Muscle of leg (tissue), 11 donors: Measurements from ENCODE around the gene SERTAD2. TPM values are rescaled to one million over a fixed set of nuclear protein-coding genes. Genes with fewer than 3 reads are reported as not detected.

Experiments
- DNase-seq: peaks from one replicate; pipeline ENCODE4 v3.0.0; 2013
- H3K27ac ChIP-seq: one replicate; pipeline ENCODE4 v1.5.1; 2013; ENCODE audit warnings: mild to moderate bottlenecking, low read length, control low read depth
- H3K27me3 ChIP-seq: one replicate; pipeline ENCODE4 v1.6.1; 2013; ENCODE audit warnings: low read length; ENCODE audit not compliant: control insufficient read depth, insufficient read depth
- H3K36me3 ChIP-seq: one replicate; pipeline ENCODE4 v1.6.1; 2013; ENCODE audit warnings: low read length; ENCODE audit not compliant: control insufficient read depth, insufficient read depth
- H3K4me1 ChIP-seq: one replicate; pipeline ENCODE4 v1.6.1; 2013; ENCODE audit warnings: low read length; ENCODE audit not compliant: control insufficient read depth, insufficient read depth
- H3K4me3 ChIP-seq: one replicate; pipeline ENCODE4 v1.5.1; 2013; ENCODE audit warnings: low read length, control low read depth
- H3K9me3 ChIP-seq: replicated peaks from 2 replicates; pipeline ENCODE4 v1.6.1; 2013; ENCODE audit warnings: low read depth, low read length; ENCODE audit not compliant: control insufficient read depth
- WGBS: methylation state at CpG from one replicate; pipeline ENCODE4 v1.1.5; 2013; ENCODE audit warnings: missing lambda C conversion rate; ENCODE audit not compliant: insufficient coverage; 5-methylcytosine and 5-hydroxymethylcytosine counted together
- polyA plus RNA-seq, 8 donors: library from polyadenylated mRNA; unstranded; fragments of 120-200 nt; gene quantifications; one replicate each; pipeline versions ENCODE4 v1.2.1 to v1.2.3, GENCODE V29; 2013; ENCODE audit warnings: inconsistent platforms in 1 of 8, low replicate concordance in 1 of 8; ENCODE audit not compliant: insufficient read length in 8 of 8, insufficient read depth in 1 of 8
- total RNA-seq: library from RNA; stranded (reverse); fragments of 120-200 nt; gene quantifications from one replicate; pipeline ENCODE4 v1.2.4, GENCODE V29; 2013

SERTAD2 gene
- total and polyA plus RNA-seq, 9 donors, result 11.0 to 30.4 (median 23.0) TPM

GRCh38 chr2:64629875-64630274 lies 23.8 kb downstream of the SERTAD2 start:
- no peak for DNase-seq
- no peaks in the 10 kb centered on the region for H3K9me3 ChIP-seq
- H3K27ac ChIP-seq, result no peak overlapping the region
- 100% methylated on average over 1 of the region's 7 CpGs for WGBS
- peaks cover 15% of the 10 kb centered on the region for H3K36me3 ChIP-seq
- H3K4me1 ChIP-seq, result peaks cover 24% of the 10 kb centered on the region
- no peaks in the 10 kb centered on the region for H3K27me3 ChIP-seq
- no peak overlapping the region for H3K4me3 ChIP-seq

DNA sequence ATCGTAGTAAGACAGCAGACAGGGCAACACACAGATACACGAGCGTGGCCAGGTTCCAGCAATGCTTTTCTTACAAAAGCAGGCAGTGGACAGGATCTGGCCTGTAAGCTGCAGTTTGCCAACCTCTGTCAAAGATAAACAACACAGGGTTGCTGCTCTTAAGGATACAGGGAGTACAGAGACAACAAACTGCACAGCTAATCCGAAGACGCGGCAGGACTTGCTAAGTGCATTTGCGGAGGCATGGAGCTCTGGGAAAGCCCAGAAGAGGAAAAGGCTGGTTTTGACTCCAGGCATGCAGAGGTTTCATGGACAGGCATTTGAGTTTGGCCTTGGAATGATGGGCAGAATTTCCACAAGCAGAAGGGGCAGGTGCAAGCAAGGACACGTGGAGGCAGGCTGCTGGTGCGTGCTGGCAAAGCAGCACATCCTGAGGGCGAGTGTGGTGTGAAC lies 24.4 kb downstream of the SERTAD2 start:
- H3K27ac ChIP-seq, result no peak overlapping the region
- H3K9me3 ChIP-seq, result no peaks in the 10 kb centered on the region
- H3K27me3 ChIP-seq, result no peaks in the 10 kb centered on the region
- no peak overlapping the region for H3K4me3 ChIP-seq
- DNase-seq, result no peak
- 85% methylated on average over 10 of the region's 10 CpGs for WGBS
- peaks cover 11% of the 10 kb centered on the region for H3K36me3 ChIP-seq
- H3K4me1 ChIP-seq, result peaks cover 24% of the 10 kb centered on the region

DNA sequence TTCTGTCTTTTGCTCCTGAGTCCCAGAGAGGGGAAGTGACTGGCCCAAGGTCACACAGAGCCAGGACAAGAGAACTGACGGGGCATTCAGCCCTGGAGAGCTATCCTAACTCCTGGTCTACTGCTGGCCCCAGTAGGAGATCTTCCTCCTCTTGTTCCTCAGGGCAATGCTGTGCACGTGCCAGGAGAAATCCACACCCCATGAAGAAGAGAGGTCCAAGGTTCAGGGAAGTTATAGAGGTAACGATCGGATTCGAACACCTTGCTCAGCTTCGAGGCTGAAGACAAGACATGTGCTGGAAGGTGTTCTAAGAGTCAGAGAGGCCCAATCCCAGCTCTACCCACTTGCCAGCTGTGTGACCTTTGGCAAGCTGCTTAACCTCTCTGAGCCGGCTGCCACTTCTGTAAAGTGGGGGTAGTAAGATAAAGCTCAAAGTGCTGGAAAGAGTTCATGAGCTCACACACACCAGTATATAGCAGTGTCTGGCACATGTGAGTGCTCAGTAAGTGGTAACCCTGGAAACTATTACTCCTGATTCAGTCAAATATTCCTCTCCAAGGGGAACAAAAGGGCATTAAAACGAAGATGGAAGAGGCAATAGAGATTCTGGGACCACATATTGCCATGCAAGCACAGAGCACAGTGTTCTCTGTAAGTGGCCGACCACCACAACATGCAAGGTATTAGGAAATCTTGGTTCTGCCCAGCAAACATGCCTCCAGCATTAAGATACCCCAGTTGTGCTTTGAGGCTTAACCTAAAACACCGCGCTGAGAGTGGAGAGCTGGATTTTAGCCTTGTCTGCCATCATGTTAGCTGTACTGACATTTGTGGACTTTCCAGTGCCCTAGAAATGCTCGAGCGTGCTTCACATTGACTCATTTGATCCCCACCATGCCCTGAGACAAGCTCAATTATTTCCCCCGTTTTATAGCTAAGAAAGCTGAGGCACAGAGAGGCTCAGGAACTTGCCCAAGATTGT lies 25.6 kb downstream of the SERTAD2 start:
- WGBS, result 87% methylated on average over 5 of the region's 14 CpGs
- peaks cover 27% of the 10 kb centered on the region for H3K4me1 ChIP-seq
- no peak for DNase-seq
- peaks cover 5% of the 10 kb centered on the region for H3K36me3 ChIP-seq
- H3K27ac ChIP-seq, result peak overlapping the region; percentile 78
- H3K27me3 ChIP-seq, result no peaks in the 10 kb centered on the region
- no peaks in the 10 kb centered on the region for H3K9me3 ChIP-seq
- H3K4me3 ChIP-seq, result no peak overlapping the region

GRCh38 chr2:64626963-64627760 lies 26.6 kb downstream of the SERTAD2 start:
- 68% methylated on average over 14 of the region's 27 CpGs for WGBS
- peak overlapping the region; percentile 78 for H3K27ac ChIP-seq
- H3K27me3 ChIP-seq, result no peaks in the 10 kb centered on the region
- H3K4me3 ChIP-seq, result no peak overlapping the region
- H3K9me3 ChIP-seq, result no peaks in the 10 kb centered on the region
- H3K36me3 ChIP-seq, result peaks cover 5% of the 10 kb centered on the region
- peak; percentile 63 for DNase-seq
- peaks cover 33% of the 10 kb centered on the region for H3K4me1 ChIP-seq

DNA sequence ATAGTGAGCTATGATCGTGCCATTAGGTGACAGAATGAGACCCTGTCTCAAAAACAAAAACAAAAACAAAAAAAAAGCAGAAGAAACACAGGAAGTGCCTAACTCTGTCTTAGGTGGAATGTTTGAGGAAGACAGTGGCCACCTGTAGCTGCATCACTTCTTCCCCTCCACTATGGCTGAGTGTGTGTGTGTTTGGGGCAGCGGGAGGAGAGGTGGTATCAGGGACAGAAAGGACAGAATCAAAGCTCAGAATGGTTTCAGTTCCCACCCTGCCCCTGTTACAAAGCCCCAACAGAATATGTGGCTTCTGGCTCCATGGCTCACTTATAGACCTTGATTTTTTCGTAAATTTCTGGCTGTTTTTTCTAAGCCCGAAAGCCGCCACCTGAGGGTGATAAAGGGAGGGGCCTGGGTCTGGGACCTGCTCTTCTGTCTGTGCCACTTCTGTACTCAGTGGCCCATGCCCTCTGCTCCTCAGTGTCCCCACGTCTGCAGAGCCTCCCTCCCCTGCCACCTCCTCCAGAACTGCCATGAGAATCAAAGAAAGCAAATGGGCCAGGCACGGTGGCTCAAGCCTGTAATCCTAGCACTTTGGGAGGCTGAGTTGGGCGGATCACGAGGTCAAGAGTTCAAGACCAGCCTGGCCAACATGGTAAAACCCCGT lies 27.4 kb downstream of the SERTAD2 start:
- no peaks in the 10 kb centered on the region for H3K9me3 ChIP-seq
- H3K27ac ChIP-seq, result peak overlapping the region; percentile 78
- DNase-seq, result no peak
- H3K4me3 ChIP-seq, result no peak overlapping the region
- H3K27me3 ChIP-seq, result no peaks in the 10 kb centered on the region
- WGBS, result 72% methylated on average over 7 of the region's 10 CpGs
- peaks cover 5% of the 10 kb centered on the region for H3K36me3 ChIP-seq
- peaks cover 33% of the 10 kb centered on the region for H3K4me1 ChIP-seq

- Histone ChIP-seq H3K4me1 (peaks cover 33% of the 10 kb centered on the region), H3K4me3 (no peak overlapping the region), H3K36me3 (no peaks in the 10 kb centered on the region), H3K27ac (no peak overlapping the region), H3K9me3 (no peaks in the 10 kb centered on the region), H3K27me3 (no peaks in the 10 kb centered on the region)
- WGBS, result 79% methylated on average over 6 of the region's 7 CpGs
- no peak for DNase-seq
Observed at GRCh38 chr2:64625299-64626145, 28.2 kb downstream of the SERTAD2 start.

- Histone ChIP-seq H3K4me1 (peaks cover 33% of the 10 kb centered on the region), H3K4me3 (no peak overlapping the region), H3K27me3 (no peaks in the 10 kb centered on the region), H3K27ac (no peak overlapping the region), H3K9me3 (no peaks in the 10 kb centered on the region), H3K36me3 (no peaks in the 10 kb centered on the region)
- DNase-seq, result no peak
- no CpG with 5 or more reads among the region's 6 CpGs for WGBS
Observed at GRCh38 chr2:64624862-64625261, 28.9 kb downstream of the SERTAD2 start.

DNA sequence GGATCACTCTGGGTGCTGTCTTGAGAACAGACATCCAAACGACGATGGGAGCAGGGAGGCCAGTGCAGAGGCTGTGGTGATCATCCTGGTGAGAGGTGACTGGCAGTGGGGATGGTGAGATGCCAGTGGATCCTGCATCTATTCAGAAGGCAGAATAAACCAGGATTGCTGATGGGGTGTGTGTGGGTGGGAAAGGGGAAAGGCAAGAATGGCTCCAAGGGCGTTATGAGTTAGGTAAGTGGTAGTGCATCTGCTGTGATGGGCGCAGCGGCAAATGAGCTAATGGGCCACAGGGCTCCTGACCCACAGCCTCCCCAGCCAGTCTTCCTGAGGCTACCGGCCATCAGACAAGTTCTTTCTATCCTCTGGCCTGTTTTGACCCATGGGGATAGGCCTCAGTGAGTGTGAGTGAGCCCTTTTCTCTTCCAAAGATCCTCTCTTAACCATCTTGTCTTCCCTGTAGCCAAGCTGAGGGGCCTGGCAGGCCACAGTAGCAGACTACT lies 29.6 kb downstream of the SERTAD2 start:
- no peaks in the 10 kb centered on the region for H3K27me3 ChIP-seq
- no peak overlapping the region for H3K4me3 ChIP-seq
- no peak for DNase-seq
- H3K36me3 ChIP-seq, result no peaks in the 10 kb centered on the region
- 78% methylated on average over 2 of the region's 6 CpGs for WGBS
- H3K27ac ChIP-seq, result no peak overlapping the region
- no peaks in the 10 kb centered on the region for H3K9me3 ChIP-seq
- H3K4me1 ChIP-seq, result peaks cover 30% of the 10 kb centered on the region

DNA sequence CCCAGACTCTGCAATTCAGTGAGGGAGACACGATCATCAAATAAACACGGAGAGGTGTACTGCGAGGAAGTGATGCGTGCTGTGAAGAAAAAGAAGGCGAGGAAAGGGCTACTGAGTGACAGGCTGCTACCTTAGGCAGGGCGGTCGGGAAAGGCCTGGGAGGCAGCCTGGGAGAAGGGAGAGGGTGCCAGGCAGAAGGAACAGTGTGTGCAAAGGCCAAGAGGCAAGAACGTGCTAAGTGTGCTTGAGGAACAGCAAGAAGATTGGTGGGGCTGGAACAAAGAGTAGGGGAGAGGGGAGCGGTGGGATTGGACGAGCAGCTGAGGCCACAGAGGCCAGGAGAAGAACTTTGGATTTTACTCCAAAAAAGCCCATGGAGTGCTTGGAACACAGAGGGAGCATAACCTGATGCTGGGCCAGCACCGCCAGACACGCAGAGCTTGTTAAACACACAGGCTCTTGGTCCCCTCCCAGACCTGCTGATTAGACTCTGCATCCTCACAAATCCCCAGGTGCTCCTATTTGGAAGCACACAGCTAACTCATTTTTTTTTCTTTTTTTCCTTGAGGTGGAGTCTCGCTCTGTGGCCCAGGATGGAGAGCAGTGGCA lies 30.4 kb downstream of the SERTAD2 start:
- H3K36me3 ChIP-seq, result no peaks in the 10 kb centered on the region
- H3K4me1 ChIP-seq, result peaks cover 30% of the 10 kb centered on the region
- no peak overlapping the region for H3K4me3 ChIP-seq
- DNase-seq, result no peak
- H3K27ac ChIP-seq, result no peak overlapping the region
- 57% methylated on average over 13 of the region's 13 CpGs for WGBS
- no peaks in the 10 kb centered on the region for H3K9me3 ChIP-seq
- H3K27me3 ChIP-seq, result no peaks in the 10 kb centered on the region
